IPS DF 4.7 (cell line): Measurements from ENCODE around the gene FCMR.

Experiments used
- DNase-seq: peaks from one replicate; pipeline ENCODE4 v3.0.0-alpha.2; 2013; ENCODE audit warnings: low spot score; ENCODE audit errors: extremely low read depth

Gene FCMR, protein sequence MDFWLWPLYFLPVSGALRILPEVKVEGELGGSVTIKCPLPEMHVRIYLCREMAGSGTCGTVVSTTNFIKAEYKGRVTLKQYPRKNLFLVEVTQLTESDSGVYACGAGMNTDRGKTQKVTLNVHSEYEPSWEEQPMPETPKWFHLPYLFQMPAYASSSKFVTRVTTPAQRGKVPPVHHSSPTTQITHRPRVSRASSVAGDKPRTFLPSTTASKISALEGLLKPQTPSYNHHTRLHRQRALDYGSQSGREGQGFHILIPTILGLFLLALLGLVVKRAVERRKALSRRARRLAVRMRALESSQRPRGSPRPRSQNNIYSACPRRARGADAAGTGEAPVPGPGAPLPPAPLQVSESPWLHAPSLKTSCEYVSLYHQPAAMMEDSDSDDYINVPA

DNA sequence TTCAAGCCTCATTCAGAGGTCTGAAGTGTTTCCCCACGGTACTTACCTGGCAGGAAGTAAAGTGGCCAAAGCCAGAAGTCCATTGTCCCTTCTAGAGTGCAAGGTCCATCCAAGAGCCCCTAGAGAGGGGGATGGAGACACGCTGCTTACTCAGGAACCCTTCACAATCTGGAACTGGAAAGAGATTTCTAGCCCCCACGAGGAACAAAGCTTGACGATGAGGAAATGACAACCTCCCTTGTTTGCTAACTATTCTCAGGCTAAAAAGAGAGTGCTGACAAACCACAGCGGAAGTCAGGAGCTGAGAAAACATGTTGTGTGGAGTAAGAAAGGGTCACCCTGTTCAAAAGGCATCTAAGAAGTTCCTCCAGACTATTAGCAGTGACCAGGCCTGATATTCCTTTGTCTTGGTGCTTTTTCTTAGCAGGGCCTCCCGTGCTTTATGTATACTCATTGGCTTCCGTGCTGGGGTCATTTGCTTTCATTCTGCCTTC lies at the start of gene FCMR:
FCMR (minus strand) TSS at position 170 of the 494 bp plus-strand sequence; CDS start at position 83, 87 bp downstream.
- DNase-seq: no peak

DNA sequence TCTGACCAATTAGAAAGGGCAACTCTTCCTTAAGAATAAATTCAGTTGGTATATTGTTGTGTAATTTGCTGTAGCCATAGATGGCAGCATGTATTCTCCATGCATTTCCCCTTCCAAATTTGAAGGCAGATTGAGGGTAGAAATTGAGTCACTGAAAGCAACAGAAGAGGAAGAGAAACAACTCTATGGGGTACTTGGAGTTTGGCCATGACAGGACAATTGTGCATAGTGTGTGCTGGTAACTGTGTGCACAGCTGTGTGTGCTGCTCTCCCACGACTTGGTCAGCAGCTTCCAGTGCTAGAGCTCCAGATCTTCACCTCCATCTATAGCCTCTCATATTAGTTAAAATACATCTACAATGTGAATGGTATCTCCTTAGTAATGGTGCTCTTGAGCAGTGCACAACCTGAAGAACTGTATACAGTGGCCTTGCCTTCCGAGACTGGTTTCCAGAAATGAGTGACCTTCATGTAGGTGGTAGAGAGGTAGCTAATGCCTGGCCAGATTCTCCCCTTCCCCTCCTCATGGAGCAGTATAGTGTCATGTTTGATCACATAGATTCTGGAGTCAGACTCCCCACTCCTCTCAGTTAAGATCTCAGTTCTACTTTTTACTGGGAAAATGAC lies 49.4 kb upstream of the FCMR start:
- no peak for DNase-seq

DNA sequence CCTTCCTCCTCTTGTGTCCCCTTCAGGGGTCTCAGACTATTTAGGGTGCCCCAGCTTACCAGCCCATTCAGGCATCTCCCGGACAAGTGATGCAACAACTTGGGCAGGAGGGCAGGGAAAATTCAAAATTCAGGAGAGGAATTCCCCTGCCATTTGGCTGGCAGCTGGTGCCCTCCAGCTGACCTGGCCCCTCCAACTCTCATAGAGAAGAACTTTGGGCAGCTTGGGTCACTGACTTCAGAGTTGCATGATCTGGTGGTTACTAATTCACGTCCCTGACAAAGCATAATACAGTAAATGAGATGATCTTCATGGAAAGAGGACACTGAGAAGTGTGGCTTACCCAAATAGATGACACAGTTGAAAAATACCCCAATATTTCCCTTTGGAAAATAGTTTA lies 48.7 kb upstream of the FCMR start, which contains the start of gene FCAMR:
FCAMR (minus strand) TSS at position 15 of the 400 bp plus-strand sequence. CDS start 335 bp downstream, outside the sequence.
- DNase-seq: no peak

DNA sequence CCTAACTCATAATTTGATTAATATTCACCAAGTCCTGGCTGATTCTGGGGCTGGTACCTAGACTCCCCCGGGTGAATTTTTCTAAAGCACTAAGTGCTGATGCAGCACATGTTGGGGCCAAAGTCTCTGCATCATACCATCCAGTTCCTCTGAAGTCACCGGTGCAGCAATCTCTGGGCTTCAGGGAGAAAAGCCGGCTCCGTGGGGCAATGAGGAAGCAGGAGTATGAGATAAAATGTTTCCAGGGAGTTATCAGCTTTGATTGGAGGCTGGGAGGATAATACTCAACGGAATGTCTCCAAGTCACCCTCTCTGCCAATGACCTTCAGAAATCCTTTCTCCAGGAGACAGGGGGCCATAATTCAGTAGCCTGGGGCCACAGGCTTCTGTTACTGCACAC lies 47.3 kb upstream of the FCMR start:
- no peak for DNase-seq

DNA sequence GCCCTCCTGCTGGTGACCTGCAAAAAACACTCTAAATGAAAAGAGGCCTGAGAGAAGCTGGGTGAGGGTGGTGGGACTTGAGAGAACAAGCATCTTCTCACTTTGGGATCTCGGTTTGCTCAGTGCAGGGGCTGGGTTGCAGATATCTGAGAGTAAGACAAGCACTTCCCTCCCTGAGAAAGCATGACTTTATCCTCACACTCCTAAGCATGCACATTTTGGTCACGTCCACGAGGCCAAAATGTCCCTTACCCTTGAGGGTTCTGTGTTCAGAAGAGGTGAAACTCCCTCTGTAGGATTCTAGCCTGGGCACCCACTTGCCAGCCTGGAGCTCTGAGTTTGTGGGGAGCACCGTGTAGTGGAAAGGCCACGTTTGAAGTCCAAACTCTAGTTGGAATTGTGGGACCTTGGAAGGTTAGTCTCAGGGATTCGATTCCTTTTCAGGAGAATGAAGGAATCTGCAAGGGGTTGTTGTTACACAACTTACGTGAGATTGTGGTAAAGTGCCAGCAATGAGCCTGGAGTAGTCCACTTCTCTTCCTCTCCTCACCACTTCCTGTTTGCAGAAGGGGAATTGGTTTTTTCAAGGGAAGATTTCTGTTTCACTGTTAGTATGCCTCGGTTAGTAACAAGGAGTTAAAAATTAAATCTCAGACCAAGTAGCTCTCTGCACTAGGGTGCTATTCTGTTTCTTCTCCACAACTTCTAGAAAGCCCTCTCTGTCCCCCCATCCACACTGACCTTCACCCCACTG lies 45.5 kb upstream of the FCMR start:
- no peak for DNase-seq

DNA sequence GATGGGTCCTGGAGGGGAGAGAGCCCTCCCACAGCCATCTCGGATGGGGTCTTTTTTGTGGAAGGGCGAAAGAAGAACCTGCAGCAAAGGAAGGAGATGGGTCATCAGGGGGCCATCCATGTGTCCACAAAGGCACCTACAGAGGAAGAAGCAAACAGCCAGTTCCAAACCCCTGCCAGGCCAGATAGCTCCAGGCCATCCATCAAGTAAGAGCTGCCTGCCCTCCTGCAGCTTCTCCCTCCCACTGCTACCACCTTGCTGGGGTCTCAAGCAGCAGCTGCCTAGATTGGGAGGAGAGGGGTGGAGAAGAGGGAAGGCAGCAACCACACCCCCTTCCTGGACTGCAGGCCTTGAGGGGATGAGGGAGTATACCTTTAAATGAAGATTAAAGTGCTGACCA lies 44.0 kb upstream of the FCMR start:
- DNase-seq: no peak

DNA sequence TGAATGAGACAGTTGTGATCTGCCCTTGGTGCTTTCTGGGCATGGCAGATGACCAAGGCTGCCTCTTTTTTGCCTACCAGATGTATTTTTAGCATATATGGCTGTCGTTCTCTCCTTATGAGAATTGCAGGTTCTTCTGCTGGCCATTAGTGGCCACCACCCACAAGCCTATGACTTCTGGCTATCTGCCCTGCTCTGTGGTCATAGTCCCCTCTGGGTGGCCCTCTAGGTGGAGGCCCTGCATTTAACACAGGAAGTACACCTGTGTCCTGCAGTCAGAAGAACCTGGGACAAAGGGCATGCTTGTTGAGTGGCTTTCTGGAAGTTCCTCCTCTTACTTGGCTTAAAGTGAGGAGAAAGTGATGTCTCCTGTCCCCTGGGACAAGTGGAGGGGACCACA lies 42.0 kb upstream of the FCMR start:
- no peak for DNase-seq

DNA sequence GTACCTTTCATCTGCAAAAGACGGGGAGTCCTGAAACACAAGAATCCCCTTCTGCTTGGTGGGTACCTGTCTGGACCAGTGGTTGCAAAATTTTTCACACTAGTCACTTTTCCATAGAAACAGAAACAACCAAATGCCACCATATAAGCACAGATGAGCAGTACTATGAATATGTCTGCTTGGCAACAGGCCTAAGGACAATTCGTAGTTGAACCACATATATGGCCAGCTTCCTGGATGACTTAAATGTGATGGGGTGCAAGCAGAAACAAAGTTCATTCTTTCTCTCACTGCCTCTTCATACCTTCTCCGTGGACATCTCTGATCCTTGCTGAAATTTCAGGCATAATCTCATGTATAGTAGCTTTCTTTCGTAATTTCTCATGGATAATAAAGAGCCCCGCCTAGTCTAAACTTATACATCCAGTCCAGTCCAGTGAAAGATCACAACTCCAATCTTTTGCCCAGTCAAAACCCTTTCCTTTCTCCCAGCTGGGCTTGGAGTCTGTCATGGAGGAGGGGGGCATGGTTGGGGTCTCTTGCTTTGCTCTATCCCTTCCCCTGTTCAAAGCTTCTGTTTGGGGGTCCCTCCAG lies 41.5 kb upstream of the FCMR start:
- DNase-seq: no peak

DNA sequence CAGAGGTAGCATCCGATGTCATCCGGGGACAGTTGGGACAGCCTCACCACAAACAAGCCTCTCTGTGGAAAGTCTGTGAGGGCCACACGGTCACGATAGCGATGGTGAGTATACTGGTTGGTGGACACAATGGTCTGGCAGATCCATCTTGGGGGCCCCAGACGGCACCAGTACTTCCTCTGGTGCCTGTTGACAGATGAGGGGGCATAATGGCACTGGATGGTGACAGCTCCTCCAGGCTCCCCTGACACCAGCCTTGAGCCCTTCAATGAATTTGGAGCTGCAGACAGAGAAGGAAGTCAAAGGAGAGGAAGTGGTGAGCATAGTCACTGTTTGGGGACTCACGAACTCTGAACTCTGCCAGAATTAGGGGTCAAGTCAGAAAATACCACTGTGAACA lies 40.5 kb upstream of the FCMR start:
- no peak for DNase-seq

DNA sequence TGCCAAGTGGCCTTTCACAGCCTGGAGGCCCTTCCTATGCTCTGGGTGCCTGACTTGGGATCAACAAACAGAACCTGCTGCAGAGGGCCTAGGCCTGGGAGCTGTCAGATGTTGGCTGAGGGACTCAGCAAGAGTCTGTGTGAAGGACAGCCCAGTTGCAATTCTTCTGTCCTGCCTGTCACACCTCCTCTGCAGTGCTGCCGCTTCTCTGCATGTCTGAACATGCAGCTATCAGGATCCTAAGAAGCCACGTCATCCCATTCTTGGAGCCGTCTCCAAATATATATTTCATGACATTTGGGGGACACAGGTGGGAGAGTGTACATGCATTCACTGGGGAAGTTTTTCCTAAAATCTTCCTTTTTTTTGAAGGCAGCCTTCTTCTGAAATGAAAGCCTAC lies 39.9 kb upstream of the FCMR start:
- no peak for DNase-seq

DNA sequence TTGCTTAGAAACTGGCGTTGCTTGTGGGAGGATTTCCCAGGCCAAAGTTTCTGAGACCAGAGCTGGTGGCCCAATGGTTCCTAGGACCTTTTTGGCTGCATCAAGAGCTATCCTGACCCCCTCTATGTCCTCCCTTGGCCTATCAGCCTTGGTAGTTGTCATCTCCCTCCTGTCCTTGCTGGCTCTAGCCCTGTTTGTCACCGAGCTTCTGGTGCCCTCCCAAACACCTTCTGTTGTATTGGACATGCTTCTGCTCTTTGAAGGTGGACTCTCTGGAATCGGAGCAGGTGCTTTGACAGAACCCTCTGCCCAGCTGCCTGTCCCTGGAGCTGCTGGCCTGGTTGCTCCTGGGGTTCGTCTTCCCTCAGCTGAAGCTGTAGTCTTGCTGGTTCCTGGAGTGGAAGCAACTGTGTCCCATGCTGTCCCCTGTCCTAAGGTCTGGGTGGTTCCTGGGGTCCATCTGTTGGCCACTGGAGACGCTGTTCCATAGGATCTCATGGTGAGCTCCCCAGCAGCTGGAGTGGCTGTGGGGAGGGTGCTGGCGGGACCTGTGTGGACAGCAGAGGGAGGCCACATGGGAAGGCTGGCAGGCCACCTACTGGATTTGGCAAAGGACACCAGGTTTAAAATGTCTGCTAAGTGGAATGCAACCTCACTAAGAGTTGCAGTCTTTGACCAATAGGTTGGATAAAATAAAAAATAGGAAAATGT lies 39.1 kb upstream of the FCMR start:
- DNase-seq: no peak

DNA sequence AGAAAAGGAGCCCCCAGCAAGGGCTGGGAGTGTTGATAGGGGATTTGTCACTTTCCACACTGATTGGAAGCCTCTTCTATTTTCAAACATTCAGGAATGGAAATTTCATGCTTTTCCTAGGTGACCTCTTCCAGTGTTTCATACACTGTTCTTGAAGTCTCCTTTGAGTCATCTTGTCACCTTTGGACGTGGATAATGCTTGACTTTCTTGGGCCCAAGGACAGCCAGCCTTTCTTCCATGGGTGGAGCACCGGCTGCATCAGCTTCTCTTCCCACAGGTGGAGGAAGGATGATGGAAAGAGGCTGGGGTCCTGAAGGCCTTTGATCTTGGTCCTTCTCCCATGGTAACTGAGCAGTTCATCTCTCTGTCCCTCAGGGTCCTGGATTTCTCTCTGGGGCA lies 36.4 kb upstream of the FCMR start:
- DNase-seq: no peak

DNA sequence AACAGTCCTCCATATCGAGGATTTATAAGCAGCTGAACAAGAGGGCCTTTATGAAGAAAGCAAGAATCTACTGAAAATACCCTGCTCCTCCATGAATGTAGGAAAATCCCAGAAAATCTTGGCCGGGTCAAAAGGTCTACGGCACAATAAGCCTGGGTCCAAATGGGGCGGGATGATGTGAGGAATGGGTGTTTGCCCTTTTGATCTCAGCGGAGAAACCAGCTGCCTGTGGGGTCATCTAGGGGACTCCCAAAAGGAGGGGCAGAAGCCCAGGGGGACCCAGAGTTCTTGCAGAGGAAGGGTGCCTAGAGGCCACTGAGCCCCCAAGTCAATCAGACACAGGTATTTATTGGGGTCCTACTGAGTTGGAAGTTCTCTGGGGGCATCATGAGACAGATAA lies 35.9 kb upstream of the FCMR start:
- no peak for DNase-seq

DNA sequence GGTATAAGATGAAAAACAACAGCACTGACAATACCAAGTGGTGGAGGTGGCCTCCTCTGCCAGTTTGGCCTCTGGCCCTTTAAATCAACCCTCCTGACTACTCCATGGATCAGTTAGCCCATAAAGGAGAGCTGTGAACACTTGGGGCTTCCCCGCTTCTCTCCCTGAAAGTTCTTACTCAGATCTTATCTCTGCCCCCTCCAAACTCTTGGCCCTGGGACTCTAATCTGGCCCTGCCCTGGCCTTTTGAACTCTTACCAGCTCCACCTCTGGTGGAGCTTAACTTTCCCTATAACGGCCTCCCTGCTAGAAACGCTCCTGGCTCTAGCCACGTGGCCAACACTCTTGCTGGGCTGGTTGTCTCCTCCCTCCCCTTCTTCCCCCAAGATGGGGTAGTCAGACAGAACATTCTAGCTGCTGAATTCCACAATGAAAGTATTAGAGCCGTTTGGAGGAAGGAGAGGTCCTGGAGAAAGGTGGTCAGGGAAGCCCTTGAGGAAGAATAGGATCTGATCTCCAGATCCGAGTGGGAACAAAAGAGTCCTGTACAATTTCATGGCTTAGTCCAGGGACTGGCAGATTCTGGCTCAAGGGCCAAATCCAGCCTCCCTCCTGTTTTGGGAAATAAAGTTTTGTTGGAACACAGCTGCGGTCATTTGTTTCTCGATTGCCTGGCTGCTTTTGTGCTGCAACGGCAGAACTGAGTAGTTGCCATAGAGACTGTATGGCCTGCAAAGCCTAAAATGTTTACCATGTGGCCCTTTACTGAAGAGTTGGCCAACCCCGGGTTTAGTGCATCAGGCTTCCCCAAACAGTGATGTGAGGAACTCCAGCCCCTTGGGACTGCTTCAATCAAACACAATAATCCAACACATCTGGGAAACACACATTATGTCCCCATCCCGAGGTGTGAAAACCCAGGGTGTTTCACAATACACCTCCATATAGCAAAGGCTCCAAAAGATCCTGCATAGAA lies 34.0 kb upstream of the FCMR start:
- no peak for DNase-seq

DNA sequence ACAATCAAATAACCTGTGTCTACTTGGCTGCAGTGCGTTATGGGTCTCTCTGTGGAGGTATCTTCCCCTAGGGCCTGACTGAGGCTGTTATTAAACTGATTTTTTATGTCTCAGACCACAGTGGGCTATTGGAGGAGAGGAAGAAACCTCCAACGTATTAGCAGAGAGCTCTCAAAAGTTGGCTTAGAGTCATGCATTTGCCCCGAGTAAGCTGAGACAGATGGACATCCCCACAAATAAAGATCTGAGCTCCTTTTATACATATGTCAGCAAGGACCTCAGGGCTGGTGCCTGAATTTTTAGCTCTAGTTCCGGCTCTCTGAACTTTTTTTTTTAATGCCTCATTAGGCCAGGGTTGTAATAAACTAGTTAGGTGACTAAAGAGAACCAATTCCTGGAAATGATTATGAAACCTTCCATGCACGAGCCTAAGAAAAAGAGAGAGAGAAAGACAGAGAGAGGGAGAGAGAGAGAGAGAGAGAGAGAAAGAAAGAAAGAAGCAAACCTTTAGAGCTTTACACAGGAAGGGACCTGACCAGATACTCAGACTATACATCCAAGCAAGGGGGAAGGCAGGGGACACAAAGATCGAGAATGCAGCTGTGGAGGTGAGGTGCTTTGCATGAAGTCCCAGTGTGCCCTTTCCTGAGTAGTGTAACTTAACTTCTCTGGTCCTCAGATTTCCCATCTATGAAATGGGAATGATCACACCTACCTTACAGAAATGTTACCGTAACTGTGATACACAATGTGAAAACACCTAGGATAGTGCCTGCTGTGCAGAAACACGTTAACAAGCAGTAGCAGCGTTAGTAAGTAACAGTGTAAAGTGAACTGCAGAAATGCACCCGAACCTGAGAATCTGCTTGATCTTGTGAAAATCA lies 33.0 kb upstream of the FCMR start:
- DNase-seq: no peak

DNA sequence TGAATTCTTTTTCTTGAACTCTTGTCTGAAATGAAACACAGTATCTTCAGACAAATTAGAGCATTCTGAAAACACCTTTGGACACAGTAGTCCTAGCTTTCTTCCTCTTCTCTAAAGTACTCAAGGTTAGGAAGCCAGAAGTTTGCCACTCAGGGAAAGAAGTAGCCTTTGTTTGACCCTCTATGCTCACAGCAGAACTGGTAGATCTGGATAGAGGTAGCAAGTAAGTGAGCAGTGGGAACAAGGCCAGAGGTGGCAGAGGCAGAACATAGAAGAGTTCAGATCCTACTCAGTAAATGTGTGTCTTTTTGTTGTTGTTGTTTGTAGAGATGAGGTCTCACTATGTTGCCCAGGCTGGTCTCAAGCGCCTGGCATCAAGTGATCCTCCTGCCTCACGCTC lies 31.9 kb upstream of the FCMR start:
- no peak for DNase-seq

DNA sequence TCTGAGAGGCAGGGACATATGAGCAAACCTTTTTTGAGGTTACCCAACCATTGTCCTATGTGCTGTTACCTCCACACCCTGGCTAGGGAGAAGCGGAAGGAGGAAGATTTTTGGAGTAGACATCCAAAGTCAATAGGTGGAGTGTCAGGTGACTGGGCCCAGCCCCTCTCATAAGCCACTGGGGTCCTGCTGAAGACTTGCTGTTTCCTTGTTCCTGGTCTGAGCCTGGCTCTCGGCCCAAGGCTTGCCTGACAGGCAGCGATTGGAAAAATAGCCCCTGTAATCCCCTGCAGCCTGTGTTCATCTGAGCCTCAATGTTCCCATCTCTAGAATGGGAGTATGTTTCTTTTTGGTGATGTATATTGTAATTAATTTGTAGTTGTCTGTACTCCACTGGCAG lies 31.4 kb upstream of the FCMR start:
- DNase-seq: no peak

DNA sequence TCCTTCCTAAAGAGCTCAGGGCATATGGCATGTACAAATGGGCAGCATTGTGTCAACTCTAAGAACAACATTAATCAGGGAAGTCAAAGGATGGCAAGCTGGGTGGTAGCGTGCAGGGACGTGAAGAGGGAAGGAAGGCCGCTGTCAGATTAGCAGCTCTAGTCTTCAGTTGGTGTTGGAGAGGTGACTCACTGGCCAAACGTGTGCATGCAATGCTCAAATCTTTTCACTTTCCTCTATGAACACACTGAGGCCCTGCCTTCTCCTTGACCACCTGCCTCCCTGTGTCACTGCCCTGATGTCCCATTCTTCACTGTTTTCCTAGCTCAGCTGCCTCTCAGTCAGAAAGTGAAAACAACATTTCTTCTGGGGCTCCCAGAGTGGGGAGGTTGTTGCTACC lies 30.4 kb upstream of the FCMR start:
- no peak for DNase-seq
